ENCODE results near the gene BNIPL. TPM values are rescaled to one million over a fixed set of nuclear protein-coding genes. Genes with fewer than 3 reads are reported as not detected.
A peak's percentile ranks its signal among the peaks of the same experiment; 100 is the strongest.

Gene BNIPL
- total RNA-seq, 4 donors from 2014 or later = 0.70 to 8.4 (median 3.6) TPM; not detected in 1

DNA sequence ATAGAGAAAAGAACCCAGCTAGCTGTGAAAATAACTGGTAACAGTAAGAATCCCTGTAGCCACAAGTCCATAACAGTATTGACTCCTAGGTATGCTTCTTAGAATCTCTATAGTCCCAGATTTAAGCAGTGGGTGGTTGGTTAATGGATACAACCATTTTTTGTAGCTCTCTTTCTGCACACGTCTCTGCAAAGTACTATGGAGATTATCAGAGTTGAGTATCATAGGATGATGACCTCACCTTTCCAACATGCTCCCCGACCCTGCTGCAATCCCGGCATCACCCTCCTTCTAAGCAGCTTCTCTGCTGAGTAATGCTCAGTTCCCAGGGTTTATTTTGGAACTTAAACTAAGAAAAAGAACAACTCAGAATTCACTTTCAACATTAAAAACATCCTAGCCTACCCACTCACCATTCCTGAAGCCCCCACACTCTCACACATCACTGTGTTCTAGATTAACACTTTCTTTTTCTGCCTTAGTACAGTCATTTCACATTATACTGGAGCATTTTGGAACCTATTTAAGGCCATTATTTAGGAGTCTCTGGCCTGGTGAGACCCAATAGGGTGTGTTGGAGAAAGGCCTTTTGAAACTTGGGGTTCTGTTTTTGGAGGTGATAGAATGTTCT, 26.5 kb downstream of the BNIPL start:
- Histone ChIP-seq H3K36me3 (no peaks in the 10 kb centered on the region), H3K27ac (no peak overlapping the region), H3K4me3 (no peak overlapping the region), H3K9me3 (no peaks in the 10 kb centered on the region), H3K27me3 (no peaks in the 10 kb centered on the region), H3K4me1 (peaks cover 0 to 6% (median 0%) of the 10 kb centered on the region in 4 donors)
- DNase-seq = no peak
- TF ChIP-seq, protein P1, sequence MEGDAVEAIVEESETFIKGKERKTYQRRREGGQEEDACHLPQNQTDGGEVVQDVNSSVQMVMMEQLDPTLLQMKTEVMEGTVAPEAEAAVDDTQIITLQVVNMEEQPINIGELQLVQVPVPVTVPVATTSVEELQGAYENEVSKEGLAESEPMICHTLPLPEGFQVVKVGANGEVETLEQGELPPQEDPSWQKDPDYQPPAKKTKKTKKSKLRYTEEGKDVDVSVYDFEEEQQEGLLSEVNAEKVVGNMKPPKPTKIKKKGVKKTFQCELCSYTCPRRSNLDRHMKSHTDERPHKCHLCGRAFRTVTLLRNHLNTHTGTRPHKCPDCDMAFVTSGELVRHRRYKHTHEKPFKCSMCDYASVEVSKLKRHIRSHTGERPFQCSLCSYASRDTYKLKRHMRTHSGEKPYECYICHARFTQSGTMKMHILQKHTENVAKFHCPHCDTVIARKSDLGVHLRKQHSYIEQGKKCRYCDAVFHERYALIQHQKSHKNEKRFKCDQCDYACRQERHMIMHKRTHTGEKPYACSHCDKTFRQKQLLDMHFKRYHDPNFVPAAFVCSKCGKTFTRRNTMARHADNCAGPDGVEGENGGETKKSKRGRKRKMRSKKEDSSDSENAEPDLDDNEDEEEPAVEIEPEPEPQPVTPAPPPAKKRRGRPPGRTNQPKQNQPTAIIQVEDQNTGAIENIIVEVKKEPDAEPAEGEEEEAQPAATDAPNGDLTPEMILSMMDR (IDR thresholded peaks at IDR 0.05) = no peak
- no peak for TF ChIP-seq POLR2A (IDR thresholded peaks at IDR 0.05)

DNA sequence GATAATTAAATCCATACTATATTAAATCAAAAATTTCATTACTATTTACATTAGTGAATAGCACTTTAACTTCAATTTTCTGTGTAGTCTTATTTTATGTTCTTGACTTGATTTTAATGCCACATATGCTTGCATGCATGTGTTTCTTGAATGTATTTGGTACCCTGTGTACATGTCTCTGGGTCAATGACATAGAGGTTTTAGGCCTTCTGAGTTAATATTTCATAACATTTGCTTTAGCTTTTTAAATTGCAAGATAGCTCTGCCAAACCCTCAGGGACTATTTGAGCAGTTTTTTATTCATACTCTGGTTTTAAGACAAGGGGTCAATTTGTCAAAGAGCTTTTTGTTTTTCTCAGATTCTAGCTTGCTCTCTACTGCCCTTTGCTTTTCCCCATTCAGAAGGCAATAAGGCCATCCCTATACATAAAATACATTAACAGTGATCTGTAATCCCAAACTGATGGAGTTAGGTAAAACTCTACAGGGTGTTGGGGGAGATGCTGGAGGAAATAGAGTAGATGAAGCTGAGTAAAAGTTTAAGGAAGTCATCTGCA, 28.8 kb downstream of the BNIPL start:
- no peaks in the 10 kb centered on the region for H3K9me3 ChIP-seq
- H3K36me3 ChIP-seq = no peaks in the 10 kb centered on the region
- H3K27ac ChIP-seq = no peak overlapping the region
- DNase-seq = no peak
- no peaks in the 10 kb centered on the region for H3K27me3 ChIP-seq
- TF ChIP-seq, protein P1 (IDR thresholded peaks at IDR 0.05) = no peak
- TF ChIP-seq POLR2A (IDR thresholded peaks at IDR 0.05) = no peak
- H3K4me1 ChIP-seq = peaks cover 0 to 6% (median 2%) of the 10 kb centered on the region in 4 donors
- H3K4me3 ChIP-seq = no peak overlapping the region

DNA sequence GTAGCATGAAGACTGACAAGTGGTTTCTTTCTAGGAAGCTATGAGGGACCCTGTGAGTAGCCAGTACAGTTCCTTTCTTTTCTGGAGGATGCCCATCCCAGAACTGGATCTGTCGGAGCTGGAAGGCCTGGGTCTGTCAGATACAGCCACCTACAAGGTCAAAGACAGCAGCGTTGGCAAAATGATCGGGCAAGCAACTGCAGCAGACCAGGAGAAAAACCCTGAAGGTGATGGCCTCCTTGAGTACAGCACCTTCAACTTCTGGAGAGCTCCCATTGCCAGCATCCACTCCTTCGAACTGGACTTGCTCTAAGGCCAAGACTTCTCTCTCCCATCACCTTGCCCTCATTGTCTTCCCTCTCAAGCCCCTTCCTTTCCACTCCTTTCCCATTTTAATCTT, 30.8 kb downstream of the BNIPL start:
- no peak overlapping the region for H3K27ac ChIP-seq
- no peaks in the 10 kb centered on the region for H3K27me3 ChIP-seq
- peak in 1 of 3 donors; percentile 11 for DNase-seq
- no peak for TF ChIP-seq POLR2A (IDR thresholded peaks at IDR 0.05)
- TF ChIP-seq, protein P1 (IDR thresholded peaks at IDR 0.05) = no peak
- no peaks in the 10 kb centered on the region for H3K9me3 ChIP-seq
- no peak overlapping the region for H3K4me3 ChIP-seq
- H3K4me1 ChIP-seq = peaks cover 0 to 12% (median 6%) of the 10 kb centered on the region in 4 donors
- no peaks in the 10 kb centered on the region for H3K36me3 ChIP-seq

DNA sequence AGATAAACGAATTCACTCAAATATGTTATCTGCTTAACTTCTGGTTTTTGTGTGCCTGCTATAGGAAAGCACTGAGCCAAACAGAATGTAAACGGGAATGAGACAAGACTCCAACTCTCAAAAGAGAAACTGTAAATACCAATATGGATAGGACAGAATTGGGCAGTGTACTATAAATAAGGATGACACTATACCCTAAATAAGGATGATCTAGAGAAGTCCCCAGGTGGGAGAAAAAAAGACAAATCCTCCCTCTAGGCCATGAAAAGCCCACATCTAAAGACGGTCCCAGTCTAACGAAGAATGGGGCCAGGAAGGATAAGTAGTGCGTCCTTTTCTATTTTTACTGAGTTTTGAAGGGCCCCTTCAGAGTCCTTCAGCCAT, 32.7 kb downstream of the BNIPL start:
- no peaks in the 10 kb centered on the region for H3K36me3 ChIP-seq
- H3K27me3 ChIP-seq = no peaks in the 10 kb centered on the region
- no peak for DNase-seq
- H3K4me3 ChIP-seq = no peak overlapping the region
- no peaks in the 10 kb centered on the region for H3K9me3 ChIP-seq
- peaks cover 0 to 12% (median 6%) of the 10 kb centered on the region in 4 donors for H3K4me1 ChIP-seq
- H3K27ac ChIP-seq = peak overlapping the region in 3 of 4 donors; percentile 94 to 97 (median 96)
- TF ChIP-seq, protein P1 (IDR thresholded peaks at IDR 0.05) = no peak
- no peak for TF ChIP-seq POLR2A (IDR thresholded peaks at IDR 0.05)

DNA sequence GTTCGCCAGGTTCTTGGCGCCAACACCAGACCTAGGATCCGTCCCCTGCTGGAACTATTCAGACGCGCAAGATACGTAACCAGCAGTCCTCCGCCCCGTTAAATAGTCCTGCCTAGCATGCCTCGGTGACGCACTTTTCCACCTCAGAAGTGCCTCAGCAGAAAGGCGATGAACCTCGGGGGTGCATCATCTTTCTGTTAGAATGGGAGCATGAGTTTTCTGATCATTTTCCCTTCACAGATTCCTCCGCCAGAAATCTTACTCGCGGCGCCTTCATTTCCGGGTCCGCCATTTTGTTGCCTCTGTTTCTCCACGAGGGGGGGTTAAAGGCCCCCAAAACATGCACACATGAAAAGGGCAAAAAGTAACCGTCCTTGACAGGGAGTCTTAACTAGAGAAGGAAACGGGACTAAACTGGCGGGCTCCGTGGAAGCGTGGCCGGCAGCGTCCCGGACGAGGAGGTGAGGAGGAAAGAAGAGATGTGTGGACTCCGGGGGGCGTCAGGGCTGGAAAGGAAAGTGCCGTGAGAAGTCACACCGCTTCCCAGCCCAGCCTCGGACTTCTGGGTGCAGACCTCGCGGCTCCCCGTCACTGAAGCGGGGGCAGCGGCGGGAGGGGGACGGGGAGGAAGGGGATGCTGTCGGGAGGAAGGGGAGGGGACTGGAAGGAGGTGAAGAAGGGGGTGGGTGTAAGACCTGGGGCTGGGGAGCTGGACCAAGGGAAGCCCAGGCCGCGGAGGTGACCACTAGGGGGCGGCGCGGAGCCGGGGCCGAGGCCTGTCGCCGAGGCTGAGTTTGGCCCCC, 34.3 kb downstream of the BNIPL start, which contains the start of gene GABPB2:
TSS of gene GABPB2 (plus strand) at position 288 of the 803 bp plus-strand sequence. CDS start 17,429 bp downstream, outside the sequence.
- Histone ChIP-seq H3K4me3 (peak within 1 kb of the TSS; percentile 70 to 88 (median 86)), H3K27ac (peak within 1 kb of the TSS; percentile 94 to 97 (median 96)), H3K9me3 (no peaks in the 10 kb centered on the region), H3K36me3 (no peaks in the 10 kb centered on the region), H3K4me1 (peaks cover 0 to 12% (median 6%) of the 10 kb centered on the region in 4 donors), H3K27me3 (no peaks in the 10 kb centered on the region)
- TF ChIP-seq POLR2A (IDR thresholded peaks at IDR 0.05) = peak; percentile 2 to 25
- TF ChIP-seq, protein P1 (IDR thresholded peaks at IDR 0.05) = peak; percentile 51 to 96 (median 76)
- peak; percentile 88 to 95 (median 89) for DNase-seq
